Retinal pigment epithelial cell (primary cell): ENCODE results near the gene PLA2R1.

Source experiments
- DNase-seq: peaks from one replicate; pipeline ENCODE4 v3.0.0-alpha.2; 2010; ENCODE audit warnings: low read depth
- H3K4me3 ChIP-seq: 2 replicates; pipeline ENCODE4 v1.5.1; 2011; ENCODE audit warnings: mild to moderate bottlenecking, low read length, control low read depth, moderate library complexity
- TF ChIP-seq, protein P1 (sequence below): conservative IDR thresholded peaks from 2 replicates; pipeline ENCODE4 v1.5.1; 2011; ENCODE audit warnings: low read depth, low read length, control low read depth, inconsistent platforms

The PLA2R1 gene

DNA sequence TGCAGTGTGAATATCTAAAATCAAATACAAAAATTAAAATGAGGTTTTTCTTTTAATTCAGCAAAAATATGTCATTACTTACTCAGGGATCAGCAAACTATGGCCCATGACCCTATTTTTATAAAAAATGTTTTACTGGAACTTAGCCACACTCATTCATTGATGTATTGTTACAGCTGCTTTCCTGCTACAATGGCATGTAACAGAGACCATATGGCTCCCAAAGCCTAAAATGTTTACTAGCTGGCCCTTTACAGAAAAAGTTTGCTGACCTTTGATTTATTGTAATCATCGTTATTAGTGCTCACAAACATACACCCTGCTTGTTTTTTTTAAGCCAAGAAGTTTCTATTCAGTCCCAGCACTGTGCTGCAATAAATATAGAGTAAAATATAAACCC lies 120.3 kb downstream of the PLA2R1 start:
- TF ChIP-seq, protein P1, sequence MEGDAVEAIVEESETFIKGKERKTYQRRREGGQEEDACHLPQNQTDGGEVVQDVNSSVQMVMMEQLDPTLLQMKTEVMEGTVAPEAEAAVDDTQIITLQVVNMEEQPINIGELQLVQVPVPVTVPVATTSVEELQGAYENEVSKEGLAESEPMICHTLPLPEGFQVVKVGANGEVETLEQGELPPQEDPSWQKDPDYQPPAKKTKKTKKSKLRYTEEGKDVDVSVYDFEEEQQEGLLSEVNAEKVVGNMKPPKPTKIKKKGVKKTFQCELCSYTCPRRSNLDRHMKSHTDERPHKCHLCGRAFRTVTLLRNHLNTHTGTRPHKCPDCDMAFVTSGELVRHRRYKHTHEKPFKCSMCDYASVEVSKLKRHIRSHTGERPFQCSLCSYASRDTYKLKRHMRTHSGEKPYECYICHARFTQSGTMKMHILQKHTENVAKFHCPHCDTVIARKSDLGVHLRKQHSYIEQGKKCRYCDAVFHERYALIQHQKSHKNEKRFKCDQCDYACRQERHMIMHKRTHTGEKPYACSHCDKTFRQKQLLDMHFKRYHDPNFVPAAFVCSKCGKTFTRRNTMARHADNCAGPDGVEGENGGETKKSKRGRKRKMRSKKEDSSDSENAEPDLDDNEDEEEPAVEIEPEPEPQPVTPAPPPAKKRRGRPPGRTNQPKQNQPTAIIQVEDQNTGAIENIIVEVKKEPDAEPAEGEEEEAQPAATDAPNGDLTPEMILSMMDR: no peak
- DNase-seq: no peak
- no peak overlapping the region for H3K4me3 ChIP-seq

DNA sequence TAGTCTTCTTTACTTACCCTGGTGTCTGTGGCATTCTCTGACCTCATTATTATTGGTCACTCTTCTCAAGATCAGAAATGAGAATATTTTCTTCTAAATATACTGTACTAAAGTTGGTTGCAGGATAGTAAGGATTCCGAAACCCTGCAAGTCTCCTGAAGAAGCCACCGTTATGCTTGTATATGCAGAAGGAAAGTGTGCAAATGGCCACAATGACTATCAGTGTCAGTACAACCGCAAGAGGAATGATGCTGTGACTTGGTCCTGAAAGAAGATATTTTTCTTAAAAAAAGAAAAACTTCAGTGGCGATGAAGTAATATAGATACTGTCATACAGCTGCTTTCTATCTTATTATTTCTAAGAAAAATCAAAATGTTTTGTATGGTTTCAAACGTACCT lies 120.7 kb downstream of the PLA2R1 start:
- no peak for DNase-seq
- TF ChIP-seq, protein P1: no peak
- no peak overlapping the region for H3K4me3 ChIP-seq

DNA sequence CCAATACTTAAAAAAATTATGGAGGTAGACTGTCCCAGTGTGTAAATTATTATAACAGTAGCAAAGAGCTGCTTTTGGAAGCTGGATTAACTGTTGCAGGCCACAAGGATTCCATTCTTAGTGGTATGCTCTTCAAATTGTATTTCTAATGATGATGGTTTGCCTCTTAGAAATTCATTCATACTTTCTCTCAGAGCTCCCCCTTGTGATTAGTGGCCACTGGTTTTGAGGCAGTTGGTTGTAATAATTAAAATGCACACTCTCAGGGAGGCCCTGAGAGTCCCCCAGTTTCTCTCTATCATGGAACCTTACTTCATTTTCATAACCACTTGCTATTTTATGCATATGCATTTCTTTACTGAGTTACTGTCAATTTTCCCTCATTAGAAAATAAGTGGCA lies 122.5 kb downstream of the PLA2R1 start:
- DNase-seq: no peak
- no peak overlapping the region for H3K4me3 ChIP-seq
- TF ChIP-seq, protein P1: peak; percentile 65

DNA sequence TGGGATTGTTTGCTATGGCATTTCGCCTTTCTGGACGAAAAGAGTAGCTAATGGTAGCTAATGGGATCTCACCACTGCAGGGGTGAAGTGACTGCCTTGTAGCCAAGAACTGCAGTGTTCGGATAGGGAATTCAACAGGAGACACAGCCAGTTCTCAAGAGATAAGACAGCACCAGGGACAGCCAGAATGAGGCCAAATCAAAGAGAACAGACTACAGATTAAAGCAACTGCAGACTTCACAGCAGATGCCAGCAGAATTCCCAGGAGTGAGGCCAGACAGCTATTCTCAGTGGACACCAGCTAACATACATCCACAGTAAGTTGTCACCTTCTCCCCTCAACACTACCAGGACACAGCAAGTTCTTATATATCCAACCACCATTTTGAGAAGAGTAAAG lies 124.0 kb downstream of the PLA2R1 start:
- no peak overlapping the region for H3K4me3 ChIP-seq
- no peak for DNase-seq
- TF ChIP-seq, protein P1: no peak

DNA sequence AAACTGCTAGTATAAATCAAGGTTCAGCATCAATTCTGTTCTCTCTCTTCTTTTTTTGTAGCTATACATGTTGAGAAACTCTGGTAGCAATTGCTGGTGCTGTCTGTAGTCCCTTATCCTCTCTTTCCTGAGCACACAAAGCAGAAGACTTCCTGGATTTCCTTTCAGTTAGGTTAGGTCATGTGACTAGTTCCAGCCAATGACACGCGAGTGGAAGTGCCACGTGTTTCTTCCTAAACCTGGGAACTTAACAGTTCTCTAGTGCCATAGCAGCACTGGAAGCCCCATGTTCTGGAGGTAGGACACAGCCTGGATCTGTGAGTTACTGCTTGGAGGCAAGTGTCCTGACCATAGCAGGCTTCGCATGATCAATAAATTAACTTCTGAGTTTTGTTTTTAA lies 125.9 kb downstream of the PLA2R1 start:
- DNase-seq: no peak
- TF ChIP-seq, protein P1: no peak
- no peak overlapping the region for H3K4me3 ChIP-seq

DNA sequence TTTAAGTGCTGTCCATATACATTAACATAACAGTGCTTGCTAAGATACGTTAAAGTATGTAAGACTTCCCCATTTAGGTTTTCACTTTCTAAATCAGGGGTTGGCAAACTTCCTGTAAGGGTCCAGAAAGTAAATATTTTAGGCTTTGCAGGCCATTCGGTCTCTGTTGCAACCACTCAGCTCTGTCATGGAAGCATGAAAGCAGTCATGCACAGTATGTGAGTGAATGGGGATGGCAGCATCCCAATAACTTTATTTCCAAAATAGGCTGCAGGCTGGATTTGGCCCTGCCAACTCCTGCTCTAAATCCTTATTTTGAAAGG lies 128.7 kb downstream of the PLA2R1 start:
- DNase-seq: no peak
- TF ChIP-seq, protein P1: no peak
- no peak overlapping the region for H3K4me3 ChIP-seq

DNA sequence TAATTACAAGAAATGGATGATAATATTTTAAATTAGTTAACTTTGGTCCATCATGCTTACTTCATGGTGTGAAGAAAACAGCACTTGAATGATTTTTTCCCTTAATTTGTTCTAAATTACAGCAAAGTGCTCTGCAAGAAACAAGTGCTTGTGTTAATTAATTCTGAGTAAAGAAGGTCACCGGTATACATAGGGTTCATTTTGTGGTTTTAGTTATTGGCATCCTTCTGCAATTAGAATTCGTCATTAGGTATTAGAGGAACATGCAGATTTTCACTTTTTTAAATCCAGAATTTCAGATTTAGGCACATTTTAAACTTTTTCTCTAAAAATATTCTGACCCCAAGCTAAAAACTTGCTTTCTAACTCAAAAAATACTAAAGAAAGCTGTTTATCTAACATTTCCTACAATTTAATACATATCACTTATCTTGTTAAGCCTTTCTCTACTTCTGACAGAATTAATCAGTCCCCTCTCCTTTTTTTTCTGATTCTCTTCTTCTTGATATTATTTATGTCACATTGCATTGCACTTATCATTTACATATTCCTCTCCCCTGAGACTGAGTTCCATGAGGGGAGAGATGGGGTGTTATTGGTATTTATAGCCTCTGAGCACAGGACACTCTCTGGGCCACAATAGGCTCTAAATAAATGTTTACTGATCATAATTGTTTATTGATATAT lies 129.2 kb downstream of the PLA2R1 start:
- no peak overlapping the region for H3K4me3 ChIP-seq
- TF ChIP-seq, protein P1: no peak
- no peak for DNase-seq
